SU-DHL-6 (cell line): Measurements from ENCODE around the gene MYH6.

Source experiments
- H2AFZ ChIP-seq: fragments of 200-600 bp; sonication (generic); 2 replicates; pipeline ENCODE4 v1.6.1; 2014; ENCODE audit warnings: low read depth, mild to moderate bottlenecking, moderate library complexity, mixed read lengths, antibody characterized with exemption, low read length; ENCODE audit not compliant: severe bottlenecking
- H3F3A ChIP-seq: fragments of 200-600 bp; shearing (Covaris generic); 2 replicates; pipeline ENCODE4 v1.6.0; 2016; ENCODE audit warnings: antibody characterized with exemption, mild to moderate bottlenecking; ENCODE audit not compliant: insufficient read depth
- H3K27ac ChIP-seq: fragments of 200-600 bp; sonication (generic); 2 replicates; pipeline ENCODE4 v1.5.1; 2016; ENCODE audit warnings: low read depth, mild to moderate bottlenecking, low read length, moderate library complexity, mixed read lengths
- H3K27me3 ChIP-seq: fragments of 200-600 bp; sonication (generic), shearing (Covaris generic); 2 replicates; pipeline ENCODE4 v1.6.0; 2014; ENCODE audit warnings: mild to moderate bottlenecking, low read length
- H3K36me3 ChIP-seq: fragments of 200-600 bp; sonication (generic); 2 replicates; pipeline ENCODE4 v1.6.1; 2014; ENCODE audit warnings: mild to moderate bottlenecking, low read length, mixed read lengths
- H3K4me2 ChIP-seq: fragments of 300-600, 200-600 bp; shearing (Covaris generic), sonication (generic); 2 replicates; pipeline ENCODE4 v1.6.0; 2014; ENCODE audit warnings: low read length, low read depth, mild to moderate bottlenecking; ENCODE audit not compliant: poor library complexity, severe bottlenecking
- H3K4me3 ChIP-seq: fragments of 200-600 bp; sonication (generic); 2 replicates; pipeline ENCODE4 v1.5.1; 2014; ENCODE audit warnings: antibody characterized with exemption, low read length, mild to moderate bottlenecking, mixed read lengths; ENCODE audit not compliant: insufficient read depth, poor library complexity, severe bottlenecking
- H3K79me2 ChIP-seq: fragments of 200-600 bp; sonication (generic); 2 replicates; pipeline ENCODE4 v1.6.1; 2014; ENCODE audit warnings: mild to moderate bottlenecking, low read length, moderate library complexity; ENCODE audit not compliant: insufficient read depth
- H3K9ac ChIP-seq: fragments of 200-600 bp; sonication (generic); 2 replicates; pipeline ENCODE4 v1.7.0; 2014; ENCODE audit warnings: mild to moderate bottlenecking, low read length
- H3K9me2 ChIP-seq: fragments of 200-600 bp; sonication (generic); replicated peaks from 2 replicates; pipeline ENCODE4 v1.6.1; 2014; ENCODE audit warnings: low read length; ENCODE audit not compliant: insufficient read depth
- H3K9me3 ChIP-seq: fragments of 200-600 bp; sonication (generic); 2 replicates; pipeline ENCODE4 v1.6.1; 2014; ENCODE audit warnings: low read length, mixed read lengths; ENCODE audit not compliant: insufficient read depth
- H4K20me1 ChIP-seq: fragments of 200-600 bp; sonication (generic); 2 replicates; pipeline ENCODE4 v1.6.1; 2014; ENCODE audit warnings: low read depth, mild to moderate bottlenecking, antibody characterized with exemption, low read length, moderate library complexity, mixed read lengths
- CTCF ChIP-seq: fragments of 200-600 bp; sonication (generic); IDR thresholded peaks from one replicate; pipeline ENCODE4 v1.5.1; 2017; ENCODE audit warnings: antibody characterized with exemption, mild to moderate bottlenecking, low read length, moderate library complexity; ENCODE audit not compliant: insufficient read depth, poor library complexity, severe bottlenecking
- EZH2phosphoT487 ChIP-seq: fragments of 200-600 bp; sonication (generic), shearing (Covaris generic); conservative IDR thresholded peaks from 2 replicates; pipeline ENCODE4 v1.6.1; 2018; ENCODE audit warnings: mild to moderate bottlenecking, antibody characterized with exemption, low read length, moderate library complexity, mixed read lengths

MYH6 gene

GRCh38 chr14:23384364-23385080 lies 23.6 kb downstream of the MYH6 start:
- H3K36me3 ChIP-seq = no peaks in the 10 kb centered on the region
- no peaks in the 10 kb centered on the region for H4K20me1 ChIP-seq
- no peaks in the 10 kb centered on the region for H3K9me2 ChIP-seq
- no peaks in the 10 kb centered on the region for H3K79me2 ChIP-seq
- H3K27me3 ChIP-seq = no peaks in the 10 kb centered on the region
- TF ChIP-seq EZH2phosphoT487 (no peak), CTCF (no peak)
- H3K27ac ChIP-seq = no peak overlapping the region
- no peaks in the 10 kb centered on the region for H3F3A ChIP-seq
- no peak overlapping the region for H3K4me3 ChIP-seq
- H3K9me3 ChIP-seq = no peaks in the 10 kb centered on the region
- H2AFZ ChIP-seq = no peak overlapping the region
- H3K4me2 ChIP-seq = no peak overlapping the region
- H3K9ac ChIP-seq = no peak overlapping the region

- Histone ChIP-seq H3K9me3 (no peaks in the 10 kb centered on the region), H3K4me3 (no peak overlapping the region), H3K79me2 (no peaks in the 10 kb centered on the region), H3F3A (no peaks in the 10 kb centered on the region), H4K20me1 (no peaks in the 10 kb centered on the region), H3K9me2 (no peaks in the 10 kb centered on the region), H3K9ac (no peak overlapping the region), H3K27me3 (no peaks in the 10 kb centered on the region), H3K36me3 (no peaks in the 10 kb centered on the region), H3K27ac (no peak overlapping the region), H3K4me2 (no peak overlapping the region), H2AFZ (no peak overlapping the region)
- no peak for TF ChIP-seq EZH2phosphoT487
- TF ChIP-seq CTCF = no peak
These were observed 25.2 kb downstream of the MYH6 start for GRCh38 chr14:23382731-23383440.

GRCh38 chr14:23382276-23382675 lies 25.8 kb downstream of the MYH6 start:
- Histone ChIP-seq H3K36me3 (no peaks in the 10 kb centered on the region), H2AFZ (no peak overlapping the region), H3F3A (no peaks in the 10 kb centered on the region), H3K27ac (no peak overlapping the region), H4K20me1 (no peaks in the 10 kb centered on the region), H3K79me2 (no peaks in the 10 kb centered on the region), H3K9me3 (no peaks in the 10 kb centered on the region), H3K4me3 (no peak overlapping the region), H3K9ac (no peak overlapping the region), H3K9me2 (no peaks in the 10 kb centered on the region), H3K4me2 (no peak overlapping the region), H3K27me3 (no peaks in the 10 kb centered on the region)
- TF ChIP-seq CTCF = no peak
